Neural cell (in vitro differentiated cells): ENCODE data around the gene PPOX. TPM values are rescaled to one million over a fixed set of nuclear protein-coding genes. Genes with fewer than 3 reads are reported as not detected.

Source experiments
- H2AFZ ChIP-seq: fragments of 200-600, 300-800 bp; sonication (generic), shearing (Covaris generic); 2 replicates; pipeline ENCODE4 v1.6.0; 2014; ENCODE audit warnings: low read depth, mild to moderate bottlenecking, antibody characterized with exemption, low read length, moderate library complexity
- H3F3A ChIP-seq: fragments of 200-600 bp; shearing (Covaris generic); 2 replicates; pipeline ENCODE4 v1.6.1; 2016; ENCODE audit warnings: mild to moderate bottlenecking, moderate library complexity, mixed read lengths, antibody characterized with exemption, low read length; ENCODE audit not compliant: insufficient read depth, poor library complexity, severe bottlenecking
- H3K27ac ChIP-seq: fragments of 200-600, 300-800 bp; sonication (generic), shearing (Covaris generic); 2 replicates; pipeline ENCODE4 v1.5.1; 2014; ENCODE audit warnings: mild to moderate bottlenecking, low read length, moderate library complexity
- H3K27me3 ChIP-seq: fragments of 300-800, 200-600 bp; sonication (generic), shearing (Covaris generic); 2 replicates; pipeline ENCODE4 v1.6.0; 2014; ENCODE audit warnings: mild to moderate bottlenecking, low read depth, low read length, moderate library complexity; ENCODE audit not compliant: insufficient read depth
- H3K36me3 ChIP-seq: fragments of 300-800, 200-600 bp; sonication (generic), shearing (Covaris generic); 2 replicates; pipeline ENCODE4 v1.5.1; 2014; ENCODE audit warnings: mild to moderate bottlenecking, antibody characterized with exemption, low read length, moderate library complexity; ENCODE audit not compliant: insufficient read depth
- H3K4me2 ChIP-seq: fragments of 300-800, 200-600 bp; sonication (generic), shearing (Covaris generic); 2 replicates; pipeline ENCODE4 v1.6.0; 2014; ENCODE audit warnings: mild to moderate bottlenecking, low read length
- H3K4me3 ChIP-seq: fragments of 300-800, 200-600 bp; sonication (generic), shearing (Covaris generic); 2 replicates; pipeline ENCODE4 v1.5.1; 2014; ENCODE audit warnings: mild to moderate bottlenecking, low read length, moderate library complexity
- H3K79me2 ChIP-seq: fragments of 200-600 bp; shearing (Covaris generic); replicated peaks from 2 replicates; pipeline ENCODE4 v1.6.0; 2014; ENCODE audit warnings: mild to moderate bottlenecking, low read length, moderate library complexity; ENCODE audit not compliant: insufficient read depth
- H3K9ac ChIP-seq: fragments of 300-800, 200-600 bp; sonication (generic), shearing (Covaris generic); 2 replicates; pipeline ENCODE4 v1.6.1; 2016; ENCODE audit warnings: mild to moderate bottlenecking, low read length, mixed read lengths
- H3K9me2 ChIP-seq: fragments of 200-600 bp; shearing (Covaris generic); 2 replicates; pipeline ENCODE4 v1.6.1; 2016; ENCODE audit warnings: mild to moderate bottlenecking, low read length, mixed read lengths; ENCODE audit not compliant: insufficient read depth
- H3K9me3 ChIP-seq: fragments of 200-600, 300-800 bp; sonication (generic), shearing (Covaris generic); 2 replicates; pipeline ENCODE4 v1.6.1; 2016; ENCODE audit warnings: mild to moderate bottlenecking, mixed run types, low read length, moderate library complexity, mixed read lengths
- H4K20me1 ChIP-seq: fragments of 200-600 bp; shearing (Covaris generic); 2 replicates; pipeline ENCODE4 v1.6.1; 2016; ENCODE audit warnings: mild to moderate bottlenecking, mixed run types; ENCODE audit not compliant: insufficient read depth
- CTCF ChIP-seq: fragments of 450-650 bp; IDR thresholded peaks from 2 replicates; pipeline ENCODE4 v1.5.1; 2014; ENCODE audit warnings: antibody characterized with exemption, mild to moderate bottlenecking, moderate library complexity; ENCODE audit not compliant: poor library complexity, severe bottlenecking
- EP300 ChIP-seq: fragments of 450-650 bp; conservative IDR thresholded peaks from 2 replicates; pipeline ENCODE4 v1.6.1; 2014; ENCODE audit warnings: antibody characterized with exemption, mild to moderate bottlenecking, moderate library complexity; ENCODE audit not compliant: poor library complexity, severe bottlenecking
- EZH2 ChIP-seq: fragments of 200-600, 300-800 bp; shearing (Covaris generic), sonication (generic); IDR thresholded peaks from 2 replicates; pipeline ENCODE4 v1.6.1; 2014; ENCODE audit warnings: antibody characterized with exemption, low read length, borderline replicate concordance, mild to moderate bottlenecking; ENCODE audit not compliant: insufficient read depth, poor library complexity, severe bottlenecking
- MXI1 ChIP-seq: fragments of 450-650 bp; conservative IDR thresholded peaks from 2 replicates; pipeline ENCODE4 v1.6.1; 2014; ENCODE audit warnings: antibody characterized with exemption, mild to moderate bottlenecking; ENCODE audit not compliant: poor library complexity, severe bottlenecking
- POLR2AphosphoS5 ChIP-seq: IDR thresholded peaks from 2 replicates; pipeline ENCODE4 v1.6.1; 2012
- RAD21 ChIP-seq: fragments of 450-650 bp; conservative IDR thresholded peaks from 2 replicates; pipeline ENCODE4 v1.6.1; 2014; ENCODE audit warnings: antibody characterized with exemption, mild to moderate bottlenecking, moderate library complexity
- REST ChIP-seq: IDR thresholded peaks from 2 replicates; pipeline ENCODE4 v1.6.1; 2012; ENCODE audit warnings: borderline replicate concordance
- SMC3 ChIP-seq: fragments of 450-650 bp; conservative IDR thresholded peaks from 2 replicates; pipeline ENCODE4 v1.6.1; 2014; ENCODE audit warnings: antibody characterized with exemption, mild to moderate bottlenecking, moderate library complexity; ENCODE audit not compliant: poor library complexity
- TAF1 ChIP-seq: IDR thresholded peaks from 2 replicates; pipeline ENCODE4 v1.6.1; 2012; ENCODE audit warnings: low read depth
- polyA plus RNA-seq: library from polyadenylated mRNA; depleted of rRNA; stranded (reverse); fragments of >200 nt; gene quantifications from 2 replicates; pipeline ENCODE4 v1.2.3, GENCODE V29; 2014

Gene PPOX
- polyA plus RNA-seq, 1 donor from 2014 or later: 93.9 TPM

GRCh38 chr1:161171191-161171590 is 5.0 kb downstream of the PPOX start:
- no peaks in the 10 kb centered on the region for H3K9me2 ChIP-seq
- TF ChIP-seq REST: no peak
- no peak for TF ChIP-seq POLR2AphosphoS5
- TF ChIP-seq MXI1: no peak
- no peak for TF ChIP-seq SMC3
- no peak for TF ChIP-seq TAF1
- TF ChIP-seq CTCF: no peak
- TF ChIP-seq EZH2: no peak
- no peak for TF ChIP-seq EP300
- no peak for TF ChIP-seq RAD21
- H3K79me2 ChIP-seq: peaks cover 2% of the 10 kb centered on the region
- no peak overlapping the region for H3K4me3 ChIP-seq
- H3K9ac ChIP-seq: no peak overlapping the region
- H4K20me1 ChIP-seq: no peaks in the 10 kb centered on the region
- H2AFZ ChIP-seq: no peak overlapping the region
- H3K27ac ChIP-seq: no peak overlapping the region
- H3K36me3 ChIP-seq: no peaks in the 10 kb centered on the region
- no peaks in the 10 kb centered on the region for H3F3A ChIP-seq
- no peaks in the 10 kb centered on the region for H3K9me3 ChIP-seq
- no peak overlapping the region for H3K4me2 ChIP-seq
- H3K27me3 ChIP-seq: no peaks in the 10 kb centered on the region

GRCh38 chr1:161171696-161172095 is 5.5 kb downstream of the PPOX start:
- peaks cover 6% of the 10 kb centered on the region for H3K79me2 ChIP-seq
- no peaks in the 10 kb centered on the region for H3K9me2 ChIP-seq
- H3K9me3 ChIP-seq: no peaks in the 10 kb centered on the region
- H3K9ac ChIP-seq: no peak overlapping the region
- no peak overlapping the region for H3K27ac ChIP-seq
- TF ChIP-seq MXI1: no peak
- H3K4me3 ChIP-seq: no peak overlapping the region
- H3F3A ChIP-seq: no peaks in the 10 kb centered on the region
- H3K36me3 ChIP-seq: no peaks in the 10 kb centered on the region
- no peak overlapping the region for H3K4me2 ChIP-seq
- no peak overlapping the region for H2AFZ ChIP-seq
- no peaks in the 10 kb centered on the region for H3K27me3 ChIP-seq
- no peaks in the 10 kb centered on the region for H4K20me1 ChIP-seq

- H3K27ac ChIP-seq: no peak overlapping the region
- no peaks in the 10 kb centered on the region for H3K9me2 ChIP-seq
- no peak overlapping the region for H3K4me3 ChIP-seq
- H4K20me1 ChIP-seq: no peaks in the 10 kb centered on the region
- H3K4me2 ChIP-seq: no peak overlapping the region
- H3K27me3 ChIP-seq: no peaks in the 10 kb centered on the region
- H3K79me2 ChIP-seq: peaks cover 6% of the 10 kb centered on the region
- H3K36me3 ChIP-seq: no peaks in the 10 kb centered on the region
- H3K9me3 ChIP-seq: no peaks in the 10 kb centered on the region
- no peak overlapping the region for H2AFZ ChIP-seq
- no peaks in the 10 kb centered on the region for H3F3A ChIP-seq
- TF ChIP-seq RAD21 (no peak), SMC3 (no peak), EP300 (no peak), CTCF (no peak), TAF1 (no peak), POLR2AphosphoS5 (no peak), EZH2 (no peak), MXI1 (no peak), REST (no peak)
- H3K9ac ChIP-seq: no peak overlapping the region
Observed at GRCh38 chr1:161172349-161172748, 6.1 kb downstream of the PPOX start.
